Pulmonary artery endothelial cell (primary cell): ENCODE data around the gene KRT20. TPM values are rescaled to one million over a fixed set of nuclear protein-coding genes. Genes with fewer than 3 reads are reported as not detected.
"Not testable (repeated sequence)": the region's sequence is repeated elsewhere in the genome, so short reads cannot be mapped to it uniquely, and the experiment has no call there.

Source experiments
- DNase-seq: peaks from one replicate; pipeline ENCODE4 v3.0.0-alpha.2; 2011; ENCODE audit warnings: low read depth, low spot score
- total RNA-seq: library from RNA; depleted of rRNA; stranded (reverse); fragments of >200 nt; gene quantifications from 2 replicates; pipeline ENCODE4 v1.2.3, GENCODE V29; 2014

The KRT20 gene
- total RNA-seq: not detected in 2 replicates

GRCh38 chr17:40884708-40885512 lies at the start of gene KRT20:
TSS of gene KRT20 (minus strand) at chr17:40885242. CDS start at chr17:40885185, 57 bp downstream.
- no peak for DNase-seq

- no peak for DNase-seq
Observed at GRCh38 chr17:40932608-40933007, 47.6 kb upstream of the KRT20 start.

- DNase-seq: no peak
Observed at GRCh38 chr17:40931311-40931710, 46.3 kb upstream of the KRT20 start.

- no peak for DNase-seq
Observed at GRCh38 chr17:40926341-40926740, 41.3 kb upstream of the KRT20 start.

GRCh38 chr17:40922239-40922638 lies 37.2 kb upstream of the KRT20 start:
- peak; percentile 47 for DNase-seq

GRCh38 chr17:40921026-40921425 lies 36.0 kb upstream of the KRT20 start:
- DNase-seq: no peak

GRCh38 chr17:40917116-40917515 lies 32.1 kb upstream of the KRT20 start:
- not testable (repeated sequence) for DNase-seq

- no peak for DNase-seq
Observed at GRCh38 chr17:40916366-40916765, 31.3 kb upstream of the KRT20 start.

- DNase-seq: no peak
Observed at GRCh38 chr17:40915721-40916256, 30.7 kb upstream of the KRT20 start.

- no peak for DNase-seq
Observed at GRCh38 chr17:40915199-40915661, 30.2 kb upstream of the KRT20 start.

GRCh38 chr17:40914075-40914855 lies 29.2 kb upstream of the KRT20 start:
- DNase-seq: no peak

GRCh38 chr17:40912486-40913210 lies 27.6 kb upstream of the KRT20 start:
- no peak for DNase-seq

- no peak for DNase-seq
Observed at GRCh38 chr17:40910441-40910841, 25.4 kb upstream of the KRT20 start.

- no peak for DNase-seq
Observed at GRCh38 chr17:40909755-40910154, 24.7 kb upstream of the KRT20 start.

GRCh38 chr17:40909351-40909750 lies 24.3 kb upstream of the KRT20 start:
- DNase-seq: peak; percentile 79

- no peak for DNase-seq
Observed at GRCh38 chr17:40906613-40907012, 21.6 kb upstream of the KRT20 start.

- DNase-seq: no peak
Observed at GRCh38 chr17:40905370-40905769, 20.3 kb upstream of the KRT20 start.

- no peak for DNase-seq
Observed at GRCh38 chr17:40903129-40903847, 18.2 kb upstream of the KRT20 start.

GRCh38 chr17:40902498-40902897 lies 17.5 kb upstream of the KRT20 start:
- DNase-seq: no peak

- no peak for DNase-seq
Observed at GRCh38 chr17:40901981-40902474, 17.0 kb upstream of the KRT20 start.
